MM.1S (cell line): ENCODE measurements around the gene IL33.

ENCODE experiments used
- CTCF ChIP-seq: fragments of 300-600 bp; sonication (generic); IDR thresholded peaks from 2 replicates; pipeline ENCODE4 v1.5.1; 2016; ENCODE audit warnings: antibody characterized with exemption, low read length, mixed read lengths
- EZH2 ChIP-seq: fragments of 300-600 bp; sonication (generic); optimal IDR thresholded peaks from 2 replicates; pipeline ENCODE3; 2017; ENCODE audit warnings: low read depth, mild to moderate bottlenecking, antibody characterized with exemption, low read length, mixed read lengths

GRCh38 chr9:6186691-6187090 is 28.9 kb upstream of the IL33 start:
- TF ChIP-seq CTCF (no peak), EZH2 (no peak)
